ENCODE data around the gene DDX11.
A peak's percentile ranks its signal among the peaks of the same experiment; 100 is the strongest.
"Not testable (repeated sequence)": the region's sequence is repeated elsewhere in the genome, so short reads cannot be mapped to it uniquely, and the experiment has no call there.

DDX11 gene

GRCh38 chr12:31073527-31074332 is at the start of gene DDX11:
Gene DDX11, plus strand, starts transcription at chr12:31073860. Its CDS starts 4,534 bp downstream, at chr12:31078394.
- peak; percentile 95 for DNase-seq (ENCODE audit: low spot score)

GRCh38 chr12:31026202-31026601 is 47.5 kb upstream of the DDX11 start:
- DNase-seq (ENCODE audit: low spot score), result no peak

- not testable (repeated sequence) for DNase-seq (ENCODE audit: low spot score)
Measured at GRCh38 chr12:31027006-31027405, 46.7 kb upstream of the DDX11 start.

DNA sequence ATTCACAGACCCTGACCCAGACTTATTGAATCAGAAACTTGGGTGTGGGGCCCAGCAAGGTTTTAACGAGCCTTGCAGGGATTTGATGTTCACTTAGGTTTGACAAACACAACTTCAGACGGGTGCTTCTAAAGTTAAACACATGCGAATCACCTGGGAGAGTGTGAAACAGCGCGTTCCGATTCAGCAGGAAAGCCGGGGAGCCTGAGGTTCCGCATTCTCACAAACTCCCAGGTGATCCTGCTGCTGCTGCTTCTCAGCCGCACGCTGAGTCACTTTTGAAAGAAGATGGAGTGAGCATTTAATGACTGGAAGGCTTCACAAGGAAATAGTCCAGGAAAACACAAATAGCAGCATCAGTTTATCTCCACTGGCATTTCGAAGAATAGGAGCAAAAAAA is 44.2 kb upstream of the DDX11 start:
- no peak for DNase-seq (ENCODE audit: low spot score)

DNA sequence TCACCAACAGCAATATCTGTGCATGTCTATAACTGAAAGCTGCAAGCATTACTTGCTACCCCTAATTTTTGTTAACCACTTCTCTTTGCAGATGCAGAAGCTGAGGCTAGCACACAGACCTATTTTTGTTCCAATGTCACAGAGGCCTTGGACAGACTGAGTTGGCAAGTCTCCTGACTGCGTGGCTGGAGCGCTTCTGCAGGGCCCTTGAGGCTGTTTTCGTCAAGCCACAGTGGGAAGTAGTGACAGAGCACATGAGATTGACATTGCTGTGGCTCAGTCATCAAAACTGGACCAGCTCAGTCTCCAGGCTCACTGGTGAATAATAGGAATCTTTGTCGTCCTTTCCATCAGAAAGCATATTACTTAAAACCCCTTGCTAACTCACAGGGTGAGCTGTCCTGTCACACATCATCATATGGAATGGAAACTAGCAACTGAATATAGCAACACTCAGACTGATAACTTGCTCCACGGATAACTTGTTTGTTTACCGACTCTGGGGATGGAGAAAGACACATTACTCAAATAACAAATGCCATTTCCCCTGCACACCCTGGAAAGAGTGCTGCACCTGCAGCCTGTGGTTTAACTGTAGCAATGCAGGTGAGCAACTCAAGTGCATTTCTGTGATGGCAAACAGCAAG is 43.6 kb upstream of the DDX11 start:
- DNase-seq (ENCODE audit: low spot score), result no peak

GRCh38 chr12:31031951-31032335 is 41.7 kb upstream of the DDX11 start:
- DNase-seq (ENCODE audit: low spot score), result no peak

DNA sequence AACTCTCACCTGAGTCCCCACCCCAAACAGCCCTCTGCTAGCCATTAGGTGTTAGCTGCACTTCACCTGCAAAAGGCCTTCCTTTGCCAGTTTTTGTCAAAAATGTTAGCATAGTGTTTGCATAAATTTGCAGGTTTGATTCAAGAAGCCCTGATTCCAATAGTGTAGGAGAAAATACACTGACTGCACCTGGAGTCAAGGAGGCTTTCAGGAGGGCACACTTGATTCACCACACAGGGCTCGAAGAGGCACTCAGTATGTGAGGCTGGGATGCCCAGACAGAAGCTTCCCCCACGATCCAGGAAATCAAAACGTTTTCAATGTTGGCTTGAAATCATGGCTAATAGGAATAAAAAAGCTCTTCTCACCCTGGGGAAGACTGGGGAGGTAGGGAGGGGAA is 40.5 kb upstream of the DDX11 start:
- no peak for DNase-seq (ENCODE audit: low spot score)

- DNase-seq (ENCODE audit: low spot score), result no peak
Measured at GRCh38 chr12:31033681-31034080, 40.0 kb upstream of the DDX11 start.

- DNase-seq (ENCODE audit: low spot score), result no peak
Measured at GRCh38 chr12:31034372-31034771, 39.3 kb upstream of the DDX11 start.

- no peak for DNase-seq (ENCODE audit: low spot score)
Measured at GRCh38 chr12:31035226-31035625, 38.4 kb upstream of the DDX11 start.

DNA sequence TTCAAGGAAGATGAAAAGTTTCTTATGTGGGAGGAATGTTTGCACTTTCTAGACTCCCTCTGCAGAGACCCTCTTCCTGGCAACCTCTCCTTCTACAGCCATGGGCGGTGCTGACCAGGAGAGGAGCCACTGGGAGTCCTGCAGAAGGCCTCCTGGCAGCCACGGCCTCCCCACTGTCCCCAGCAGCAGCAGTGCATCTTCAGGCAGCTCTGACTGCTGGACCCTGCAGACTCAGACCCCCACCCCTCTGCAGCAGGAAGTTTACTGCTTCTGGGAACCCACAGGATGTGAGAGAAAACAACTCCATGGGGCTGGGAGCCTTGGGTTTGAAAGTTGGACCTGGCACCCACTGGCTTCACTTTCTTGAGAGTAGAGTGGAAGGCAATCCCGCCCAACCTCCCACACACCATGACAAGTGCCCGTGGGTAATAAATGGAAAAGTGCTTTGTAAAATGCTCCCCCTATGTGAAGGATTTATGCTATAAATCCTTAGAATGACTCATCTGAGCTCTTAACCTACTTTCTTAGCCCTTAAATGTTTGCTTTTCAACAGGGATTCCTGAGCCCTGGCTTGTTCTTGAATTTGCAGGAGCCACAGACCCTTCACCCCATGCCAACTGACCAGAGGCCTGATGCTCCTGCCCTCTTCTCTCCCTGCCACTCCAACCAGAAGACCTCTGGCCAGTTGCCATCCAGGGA is 37.5 kb upstream of the DDX11 start:
- DNase-seq (ENCODE audit: low spot score), result no peak

- DNase-seq (ENCODE audit: low spot score), result no peak
Measured at GRCh38 chr12:31037028-31037427, 36.6 kb upstream of the DDX11 start.

DNA sequence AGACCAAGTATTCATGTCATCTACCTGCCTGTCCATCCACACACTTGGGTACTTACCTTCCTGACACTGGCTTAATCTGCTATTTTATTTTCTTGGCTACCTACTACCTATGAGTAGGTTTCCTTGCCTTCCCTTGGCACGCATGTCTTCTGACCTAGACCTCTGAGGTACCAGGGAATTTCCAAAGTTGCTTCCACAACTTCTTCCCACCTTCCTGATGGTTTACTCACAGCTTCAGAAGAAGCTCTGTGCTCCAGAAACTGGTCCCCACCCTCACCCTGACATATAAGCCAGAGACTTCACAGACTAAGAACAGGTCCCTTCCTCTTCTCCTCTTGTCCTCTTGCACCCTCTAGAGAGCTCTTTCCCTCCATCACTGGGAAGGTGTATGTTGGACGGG is 35.7 kb upstream of the DDX11 start:
- DNase-seq (ENCODE audit: low spot score), result no peak

DNA sequence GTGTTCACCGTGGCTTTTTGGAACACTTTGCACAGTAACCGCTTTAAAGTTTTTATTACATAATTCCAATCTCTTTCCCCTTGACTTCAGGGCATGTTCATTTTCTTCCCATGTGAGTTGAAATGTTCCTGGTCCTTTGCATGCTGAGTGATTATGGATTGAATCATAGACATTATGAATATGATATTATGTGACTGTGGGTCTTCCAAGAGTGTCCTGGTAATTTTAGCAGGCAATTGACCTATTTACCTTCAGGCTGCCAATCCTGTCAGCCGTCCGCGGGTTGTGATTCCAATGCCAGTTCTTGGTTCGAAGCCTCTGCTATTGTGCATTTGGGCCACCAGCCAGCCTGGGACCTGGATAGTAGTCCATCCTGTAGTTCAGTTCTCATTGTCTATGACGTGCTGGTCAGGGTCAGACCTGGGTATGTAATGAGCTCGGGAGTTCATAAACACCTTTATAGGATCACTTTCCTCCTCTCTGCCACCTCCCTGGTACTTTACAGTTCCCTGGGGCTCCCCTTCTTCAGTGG is 32.6 kb upstream of the DDX11 start:
- DNase-seq (ENCODE audit: low spot score), result no peak

- not testable (repeated sequence) for DNase-seq (ENCODE audit: low spot score)
Measured at GRCh38 chr12:31050143-31050542, 23.5 kb upstream of the DDX11 start.

GRCh38 chr12:31050548-31050947 is 23.1 kb upstream of the DDX11 start:
- DNase-seq (ENCODE audit: low spot score), result not testable (repeated sequence)

- not testable (repeated sequence) for DNase-seq (ENCODE audit: low spot score)
Measured at GRCh38 chr12:31051692-31052091, 22.0 kb upstream of the DDX11 start.

GRCh38 chr12:31052121-31052520 is 21.5 kb upstream of the DDX11 start:
- not testable (repeated sequence) for DNase-seq (ENCODE audit: low spot score)

GRCh38 chr12:31052666-31053439 is 20.8 kb upstream of the DDX11 start:
- peak; percentile 42 for DNase-seq (ENCODE audit: low spot score)

DNA sequence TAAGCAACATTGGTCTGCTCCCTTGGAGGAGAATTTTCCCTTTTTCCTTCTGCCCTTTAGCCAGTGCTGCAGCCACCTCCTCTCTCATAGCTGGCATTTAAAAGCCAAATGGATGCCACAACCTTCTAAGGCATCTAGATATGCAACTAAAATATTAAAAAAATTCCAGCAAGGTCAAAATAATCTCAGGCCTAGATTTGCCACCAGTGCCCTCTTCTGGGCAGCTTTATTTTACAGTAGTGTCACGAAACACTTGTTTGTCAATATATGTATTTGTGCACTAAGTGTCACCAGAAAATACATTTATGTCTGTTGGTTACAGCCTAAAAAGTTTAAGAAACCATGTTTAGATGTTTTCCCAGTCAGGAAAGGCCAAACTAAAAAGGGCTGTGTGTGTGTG is 19.7 kb upstream of the DDX11 start:
- not testable (repeated sequence) for DNase-seq (ENCODE audit: low spot score)

- DNase-seq (ENCODE audit: low spot score), result no peak
Measured at GRCh38 chr12:31057671-31058070, 16.0 kb upstream of the DDX11 start.

GRCh38 chr12:31066196-31066595 is 7.5 kb upstream of the DDX11 start:
- not testable (repeated sequence) for DNase-seq (ENCODE audit: low spot score)
